BJ (cell line): ENCODE measurements around the gene C1orf87. TPM values are rescaled to one million over a fixed set of nuclear protein-coding genes. Genes with fewer than 3 reads are reported as not detected.

Source experiments
- CTCF ChIA-PET: fragments of 350-600 bp; formaldehyde crosslinking; extraction: SDS; loops from one replicate; lab custom pipeline; 2021; ENCODE audit warnings: antibody characterized with exemption, inconsistent platforms; lab: Yijun Ruan, JAX
- POLR2A ChIA-PET: fragments of 300-600 bp; sonication (Branson Sonifier 250); formaldehyde crosslinking; extraction: SDS; loops from one replicate; lab custom pipeline; 2021; ENCODE audit warnings: antibody characterized with exemption; lab: Charles Lee
- DNase-seq: peaks from one replicate; pipeline ENCODE4 v3.0.0-alpha.2; 2011; ENCODE audit warnings: low read depth
- H3K27me3 ChIP-seq: 2 replicates; pipeline ENCODE4 v1.6.0; 2011; ENCODE audit warnings: low read length; ENCODE audit not compliant: control insufficient read depth, insufficient read depth
- H3K36me3 ChIP-seq: 2 replicates; pipeline ENCODE4 v1.5.1; 2011; ENCODE audit warnings: low read length; ENCODE audit not compliant: control insufficient read depth, insufficient read depth
- H3K4me3 ChIP-seq: 2 replicates; pipeline ENCODE4 v1.5.1; 2011; ENCODE audit warnings: low read depth, mild to moderate bottlenecking, control low read depth, low read length
- CTCF ChIP-seq: IDR thresholded peaks from 2 replicates; pipeline ENCODE4 v1.5.1; 2011; ENCODE audit warnings: low read depth, mild to moderate bottlenecking, control low read depth, inconsistent platforms, low read length, moderate library complexity; ENCODE audit not compliant: insufficient read depth
- polyA plus RNA-seq: library from polyadenylated mRNA; depleted of rRNA; stranded (reverse); fragments of >200 nt; gene quantifications from 2 replicates; pipeline ENCODE4 v1.2.3, GENCODE V29; 2011

C1orf87 gene
- polyA plus RNA-seq, 1 experiment, result not detected

DNA sequence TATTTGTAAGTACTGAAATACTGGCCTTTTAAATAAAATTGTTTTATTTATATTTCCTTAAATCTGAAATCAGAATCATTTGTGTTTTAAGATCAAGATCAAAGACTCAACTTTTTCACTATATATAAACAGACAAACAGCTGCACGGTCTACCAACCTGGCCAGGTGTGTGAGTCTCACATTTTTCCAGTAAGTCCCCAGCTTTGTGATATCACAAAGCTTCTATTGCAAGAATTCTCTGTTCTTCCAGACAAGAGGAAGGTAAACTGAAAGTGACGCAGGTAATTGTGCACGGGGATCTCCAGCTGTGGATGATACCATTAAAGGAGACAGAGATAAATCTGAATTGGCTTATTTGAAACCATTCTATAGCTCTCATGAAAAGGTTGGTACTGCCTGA is 105.8 kb downstream of the C1orf87 start:
- TF ChIP-seq CTCF, result no peak
- CTCF ChIA-PET, result interaction anchor here (2.2 to 9.5 kb wide), 3 partner anchors 7 to 1075 kb away, joined by 5 to 65 read pairs (median 10); no protein-coding TSS in a partner anchor
- peaks cover 5% of the 10 kb centered on the region for H3K27me3 ChIP-seq
- H3K36me3 ChIP-seq, result no peaks in the 10 kb centered on the region
- DNase-seq, result no peak
- no peak overlapping the region for H3K4me3 ChIP-seq
- POLR2A ChIA-PET, result interaction anchor here (0.5 kb wide), 1 partner anchor 1461 kb away, joined by 11 read pairs; no protein-coding TSS in a partner anchor

GRCh38 chr1:59967141-59967697 is 106.4 kb downstream of the C1orf87 start:
- ChIA-PET POLR2A (interaction anchor here (0.5 kb wide), 1 partner anchor 1461 kb away, joined by 11 read pairs; no protein-coding TSS in a partner anchor), CTCF (interaction anchor here (1.0 to 9.5 kb wide), 4 partner anchors 7 to 1875 kb away, joined by 3 to 65 read pairs (median 8); no protein-coding TSS in a partner anchor)
- Histone ChIP-seq H3K36me3 (no peaks in the 10 kb centered on the region), H3K27me3 (peaks cover 2% of the 10 kb centered on the region), H3K4me3 (no peak overlapping the region)
- no peak for DNase-seq
- no peak for TF ChIP-seq CTCF

DNA sequence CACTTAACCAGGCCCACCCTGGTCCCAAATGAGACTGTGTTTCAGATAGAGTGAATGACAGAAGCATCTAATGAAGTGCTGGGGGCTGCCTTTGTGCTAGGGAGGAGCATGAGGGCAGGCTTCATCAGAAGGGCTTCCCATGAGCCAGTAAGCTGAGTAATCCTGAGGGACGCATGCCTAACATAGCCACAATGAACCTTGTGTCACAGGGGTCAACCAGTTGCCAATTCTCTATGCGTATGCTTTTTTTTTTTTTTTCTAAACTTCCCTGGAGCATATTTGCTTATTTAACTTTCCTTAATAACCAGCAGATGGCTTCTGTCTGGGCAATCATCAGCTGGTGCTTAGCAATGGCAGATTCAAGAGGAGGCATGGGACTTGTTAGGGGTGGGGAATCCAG is 121.5 kb downstream of the C1orf87 start:
- no peaks in the 10 kb centered on the region for H3K36me3 ChIP-seq
- no peak for TF ChIP-seq CTCF
- no peak for DNase-seq

DNA sequence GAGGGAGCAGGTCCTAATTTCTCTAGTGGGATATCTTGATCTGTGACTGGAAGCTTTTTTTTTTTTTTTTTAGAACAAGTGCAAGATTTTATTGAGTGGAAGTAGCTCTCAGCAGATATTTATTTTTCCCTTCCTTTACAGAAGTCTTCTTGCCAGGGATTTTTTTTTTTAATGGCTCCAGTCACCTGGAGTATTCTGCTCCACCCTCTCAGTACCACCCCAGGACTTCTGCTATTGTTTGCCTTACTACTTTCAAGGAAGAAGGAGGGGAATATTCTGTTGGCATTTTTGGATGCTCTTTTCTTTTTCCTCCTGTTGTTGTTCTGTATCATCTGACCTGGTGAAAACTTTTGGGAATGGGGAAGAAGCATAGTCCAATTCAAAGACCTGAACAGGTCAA is 123.9 kb downstream of the C1orf87 start:
- H3K36me3 ChIP-seq, result no peaks in the 10 kb centered on the region
- CTCF ChIA-PET, result interaction anchor here (0.6 to 1.9 kb wide), 5 partner anchors 8 to 68 kb away, joined by 3 to 9 read pairs (median 4); no protein-coding TSS in a partner anchor
- TF ChIP-seq CTCF, result no peak
- no peak overlapping the region for H3K4me3 ChIP-seq
- no peaks in the 10 kb centered on the region; the same call in 1 of the 2 replicates for H3K27me3 ChIP-seq
- no peak for DNase-seq
- POLR2A ChIA-PET, result no interaction called here

More for the DNA sequence above, 121.5 kb downstream of the C1orf87 start:
- Histone ChIP-seq H3K27me3 (no peaks in the 10 kb centered on the region), H3K4me3 (no peak overlapping the region)
- CTCF ChIA-PET, result no interaction called here
- POLR2A ChIA-PET, result no interaction called here

DNA sequence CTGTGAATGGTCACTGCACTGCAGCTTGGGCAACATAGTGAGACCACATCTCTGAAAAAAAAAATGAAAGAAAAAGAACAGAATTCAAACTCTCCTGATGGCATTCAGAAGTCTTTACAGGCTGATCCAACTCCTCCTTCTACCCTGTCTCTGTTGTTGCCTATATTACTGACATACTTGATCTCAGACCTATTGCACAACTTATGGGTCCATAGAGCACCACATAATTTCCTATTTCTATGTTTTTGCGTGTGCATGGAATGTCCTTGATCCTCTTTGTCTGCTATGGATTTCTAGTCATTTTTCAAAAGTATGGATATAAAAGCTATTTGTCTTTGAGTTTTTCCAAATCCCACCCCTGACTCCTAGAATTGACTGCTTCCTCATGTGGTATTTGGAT is 124.6 kb downstream of the C1orf87 start:
- H3K36me3 ChIP-seq, result no peaks in the 10 kb centered on the region
- POLR2A ChIA-PET, result no interaction called here
- H3K4me3 ChIP-seq, result no peak overlapping the region
- DNase-seq, result no peak
- no peak for TF ChIP-seq CTCF
- CTCF ChIA-PET, result interaction anchor here (1.2 to 1.5 kb wide), 3 partner anchors 64 to 1209 kb away, joined by 3 to 4 read pairs (median 3); no protein-coding TSS in a partner anchor
- no peaks in the 10 kb centered on the region; the same call in 1 of the 2 replicates for H3K27me3 ChIP-seq
